ENCODE measurements around the gene ADAM33. TPM values are rescaled to one million over a fixed set of nuclear protein-coding genes. Genes with fewer than 3 reads are reported as not detected.
A peak's percentile ranks its signal among the peaks of the same experiment; 100 is the strongest.

ADAM33 gene
- total and polyA plus RNA-seq, 2 of the 13 experiments (the other 11 are each of a cell fraction or from before 2014, with no cell fraction given) = not detected

DNA sequence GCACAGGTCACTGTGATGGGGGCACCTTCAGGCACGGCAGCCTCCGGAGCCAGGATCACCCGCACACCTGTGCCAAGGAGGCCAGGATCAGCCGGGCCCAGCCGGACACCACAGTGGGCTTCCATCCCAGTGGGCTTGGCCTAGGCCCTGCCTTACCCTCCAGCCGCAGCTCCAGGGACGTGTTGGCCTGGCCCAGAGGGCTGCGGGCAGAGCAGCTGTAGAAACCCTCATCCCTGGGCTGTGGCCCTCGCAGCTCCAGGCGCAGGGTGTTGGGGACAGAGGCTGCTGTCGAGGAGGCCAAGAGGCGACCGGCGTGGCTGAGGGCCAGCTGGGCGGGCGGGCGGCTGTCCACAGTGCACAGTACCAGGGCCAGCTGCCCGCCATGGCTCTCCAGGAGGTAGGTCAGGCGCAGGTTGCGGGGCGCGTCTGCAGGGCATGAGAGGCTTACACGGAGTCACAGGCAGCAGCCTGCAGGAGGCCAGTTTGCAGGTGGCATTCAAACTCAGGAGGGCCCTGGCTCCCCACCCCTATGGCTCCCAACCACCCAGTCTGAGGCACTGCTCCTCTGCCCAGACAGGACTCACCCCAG lies 11.0 kb upstream of the ADAM33 start:
- TF ChIP-seq MTF2 (CRISPR knock-in tag; IDR thresholded peaks at IDR 0.05; ENCODE audit: borderline replicate concordance) (0 out of 2 replicates have a peak, but pooled peaks have one; percentile 27), SOX6 (IDR thresholded peaks at IDR 0.05) (no peak), SOX6 (CRISPR knock-in tag; IDR thresholded peaks at IDR 0.05) (no peak), ZNF674 (CRISPR knock-in tag; IDR thresholded peaks at IDR 0.05; ENCODE audit: low read depth) (no peak), KDM4B (CRISPR knock-in tag; IDR thresholded peaks at IDR 0.05) (no peak), ZNF749 (CRISPR knock-in tag; IDR thresholded peaks at IDR 0.05; ENCODE audit: borderline replicate concordance) (no peak), ZNF614 (CRISPR knock-in tag; IDR thresholded peaks at IDR 0.05; ENCODE audit: borderline replicate concordance) (no peak), HNRNPLL (IDR thresholded peaks at IDR 0.05; ENCODE audit: low read depth, low read length, poor library complexity, severe bottlenecking) (peak; percentile 4), SNAI1 (CRISPR knock-in tag; IDR thresholded peaks at IDR 0.05; ENCODE audit: borderline replicate concordance) (no peak)
- TF ChIP-seq, protein P1, sequence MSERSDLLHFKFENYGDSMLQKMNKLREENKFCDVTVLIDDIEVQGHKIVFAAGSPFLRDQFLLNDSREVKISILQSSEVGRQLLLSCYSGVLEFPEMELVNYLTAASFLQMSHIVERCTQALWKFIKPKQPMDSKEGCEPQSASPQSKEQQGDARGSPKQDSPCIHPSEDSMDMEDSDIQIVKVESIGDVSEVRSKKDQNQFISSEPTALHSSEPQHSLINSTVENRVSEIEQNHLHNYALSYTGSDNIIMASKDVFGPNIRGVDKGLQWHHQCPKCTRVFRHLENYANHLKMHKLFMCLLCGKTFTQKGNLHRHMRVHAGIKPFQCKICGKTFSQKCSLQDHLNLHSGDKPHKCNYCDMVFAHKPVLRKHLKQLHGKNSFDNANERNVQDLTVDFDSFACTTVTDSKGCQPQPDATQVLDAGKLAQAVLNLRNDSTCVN (CRISPR knock-in tag; IDR thresholded peaks at IDR 0.05; ENCODE audit: borderline replicate concordance) = no peak
- TF ChIP-seq, protein P2, sequence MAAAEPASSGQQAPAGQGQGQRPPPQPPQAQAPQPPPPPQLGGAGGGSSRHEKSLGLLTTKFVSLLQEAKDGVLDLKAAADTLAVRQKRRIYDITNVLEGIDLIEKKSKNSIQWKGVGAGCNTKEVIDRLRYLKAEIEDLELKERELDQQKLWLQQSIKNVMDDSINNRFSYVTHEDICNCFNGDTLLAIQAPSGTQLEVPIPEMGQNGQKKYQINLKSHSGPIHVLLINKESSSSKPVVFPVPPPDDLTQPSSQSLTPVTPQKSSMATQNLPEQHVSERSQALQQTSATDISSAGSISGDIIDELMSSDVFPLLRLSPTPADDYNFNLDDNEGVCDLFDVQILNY (CRISPR knock-in tag; conservative IDR thresholded peaks at IDR 0.05) = no peak
- Histone ChIP-seq H3K4me2 (ENCODE audit: low read depth, low read length) (no peak overlapping the region), H3K27me3 (ENCODE audit: control insufficient read depth in 1 of 2, insufficient read depth in 2 of 2, low read length in 2 of 2) (peaks cover 20 to 75% of the 10 kb centered on the region in 2 experiments; a peak in 4 of 5 replicates), H3K4me1 (ENCODE audit: insufficient read depth, low read length) (peaks cover 9% of the 10 kb centered on the region; the same call in 1 of the 2 replicates), H3K27ac (ENCODE audit: extremely low read length, insufficient read depth, low read length) (no peak overlapping the region), H3K36me3 (replicated peaks in 1 of 2; ENCODE audit: control insufficient read depth in 1 of 2, insufficient read depth in 2 of 2, low read length in 2 of 2) (no peaks in the 10 kb centered on the region), H3K9ac (ENCODE audit: insufficient read depth, low read depth, low read length) (no peak overlapping the region), H4K20me1 (ENCODE audit: insufficient read depth, low read length) (no peaks in the 10 kb centered on the region; the same call in 1 of the 2 replicates), H2AFZ (ENCODE audit: low read length) (no peak overlapping the region), H3K4me3 (replicated peaks in 1 of 3; ENCODE audit: insufficient read depth in 1 of 3, low read depth in 2 of 3, low read length in 3 of 3) (no peak overlapping the region), H3K79me2 (ENCODE audit: insufficient read depth, low read length) (no peaks in the 10 kb centered on the region), H3K9me3 (ENCODE audit: low read length) (peaks cover 5% of the 10 kb centered on the region; the same call in 1 of the 2 replicates)
- CTCF ChIA-PET (ENCODE audit: low intra/inter-chr PET ratio, low total read pairs) = no interaction called here
- POLR2A ChIA-PET = no interaction called here
- ATAC-seq (no peak; the same call in 2 of the 3 replicates), FAIRE-seq (no peak), DNase-seq (ENCODE audit: low spot score) (no peak)
- in situ Hi-C loops (cut with HindIII; ENCODE audit: extremely low pct_ligation_motif_present, low pct_unique_long_range_greater_than_20kb) = no loop called here
- no TSS peak for BruUV-seq (replicated peaks)
- 82% methylated on average over 10 of the region's 23 CpGs for WGBS (ENCODE audit: low lambda C conversion rate)
- intact Hi-C loops (cut with micrococcal nuclease; ENCODE audit: unreplicated experiment) = no loop called here
